Fibroblast of villous mesenchyme (primary cell): ENCODE results near the gene CRISP1. TPM values are rescaled to one million over a fixed set of nuclear protein-coding genes. Genes with fewer than 3 reads are reported as not detected.

Experiments used
- DNase-seq: peaks from one replicate; pipeline ENCODE4 v3.0.0-alpha.2; 2010; ENCODE audit warnings: low read depth
- H3K4me3 ChIP-seq: 2 replicates; pipeline ENCODE4 v1.5.1; 2011; ENCODE audit warnings: low read depth, mild to moderate bottlenecking, low read length
- total RNA-seq: library from RNA; depleted of rRNA; stranded (reverse); fragments of >200 nt; gene quantifications from 2 replicates; pipeline ENCODE4 v1.2.3, GENCODE V29; 2012
- TF ChIP-seq, protein P1 (sequence below): IDR thresholded peaks from 2 replicates; pipeline ENCODE4 v1.5.1; 2012; ENCODE audit warnings: low read depth, mild to moderate bottlenecking, low read length; ENCODE audit not compliant: insufficient read depth

The CRISP1 gene, protein sequence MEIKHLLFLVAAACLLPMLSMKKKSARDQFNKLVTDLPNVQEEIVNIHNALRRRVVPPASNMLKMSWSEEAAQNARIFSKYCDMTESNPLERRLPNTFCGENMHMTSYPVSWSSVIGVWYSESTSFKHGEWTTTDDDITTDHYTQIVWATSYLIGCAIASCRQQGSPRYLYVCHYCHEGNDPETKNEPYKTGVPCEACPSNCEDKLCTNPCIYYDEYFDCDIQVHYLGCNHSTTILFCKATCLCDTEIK
- not detected in 2 replicates for total RNA-seq

DNA sequence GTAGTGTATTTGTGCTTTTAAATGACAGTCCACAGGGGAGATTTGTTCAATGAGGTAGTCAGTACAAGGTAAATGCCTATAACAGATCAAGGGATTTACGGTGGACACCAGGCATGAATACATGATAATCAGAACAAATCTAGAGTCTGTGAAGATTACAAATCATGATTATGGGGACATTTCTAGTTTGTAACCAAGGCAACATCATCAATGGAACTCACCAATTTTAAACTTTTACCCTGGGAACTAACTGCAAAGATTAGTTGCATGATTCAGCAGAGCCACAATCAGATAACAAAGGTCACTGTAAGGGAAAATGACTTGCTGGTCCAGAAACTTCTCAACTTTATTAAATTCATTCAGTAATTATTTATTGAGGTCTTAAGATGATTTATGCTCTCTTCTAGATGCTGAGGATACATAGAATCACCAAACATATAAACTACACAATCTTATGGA is at the start of gene CRISP1:
TSS of gene CRISP1 (minus strand) at position 51 of the 459 bp plus-strand sequence. CDS start 9,135 bp downstream, outside the sequence.
- TF ChIP-seq, protein P1, sequence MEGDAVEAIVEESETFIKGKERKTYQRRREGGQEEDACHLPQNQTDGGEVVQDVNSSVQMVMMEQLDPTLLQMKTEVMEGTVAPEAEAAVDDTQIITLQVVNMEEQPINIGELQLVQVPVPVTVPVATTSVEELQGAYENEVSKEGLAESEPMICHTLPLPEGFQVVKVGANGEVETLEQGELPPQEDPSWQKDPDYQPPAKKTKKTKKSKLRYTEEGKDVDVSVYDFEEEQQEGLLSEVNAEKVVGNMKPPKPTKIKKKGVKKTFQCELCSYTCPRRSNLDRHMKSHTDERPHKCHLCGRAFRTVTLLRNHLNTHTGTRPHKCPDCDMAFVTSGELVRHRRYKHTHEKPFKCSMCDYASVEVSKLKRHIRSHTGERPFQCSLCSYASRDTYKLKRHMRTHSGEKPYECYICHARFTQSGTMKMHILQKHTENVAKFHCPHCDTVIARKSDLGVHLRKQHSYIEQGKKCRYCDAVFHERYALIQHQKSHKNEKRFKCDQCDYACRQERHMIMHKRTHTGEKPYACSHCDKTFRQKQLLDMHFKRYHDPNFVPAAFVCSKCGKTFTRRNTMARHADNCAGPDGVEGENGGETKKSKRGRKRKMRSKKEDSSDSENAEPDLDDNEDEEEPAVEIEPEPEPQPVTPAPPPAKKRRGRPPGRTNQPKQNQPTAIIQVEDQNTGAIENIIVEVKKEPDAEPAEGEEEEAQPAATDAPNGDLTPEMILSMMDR, result no peak
- no peak for DNase-seq
- H3K4me3 ChIP-seq, result no peak within 1 kb of the TSS

DNA sequence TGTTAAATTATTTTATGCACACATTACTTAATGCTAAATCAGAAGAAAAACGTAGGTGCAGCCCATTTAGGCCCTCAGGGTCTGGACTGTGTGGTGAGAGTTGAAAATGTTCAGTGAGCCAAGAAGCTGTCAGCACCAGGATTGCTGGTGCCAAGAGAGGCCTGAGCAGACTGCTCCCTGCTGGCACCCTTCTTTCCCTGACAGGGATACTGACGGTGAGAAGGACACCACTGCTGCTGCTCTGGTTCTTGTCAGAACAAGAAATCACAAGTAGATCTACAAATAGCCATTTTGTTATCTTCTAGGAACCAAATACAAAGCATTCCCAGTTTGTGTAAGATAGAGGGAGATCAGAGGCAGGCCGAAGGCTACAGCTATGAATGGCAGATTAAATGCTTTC is 48.7 kb upstream of the CRISP1 start:
- TF ChIP-seq, protein P1, result no peak
- DNase-seq, result no peak
- no peak overlapping the region for H3K4me3 ChIP-seq

DNA sequence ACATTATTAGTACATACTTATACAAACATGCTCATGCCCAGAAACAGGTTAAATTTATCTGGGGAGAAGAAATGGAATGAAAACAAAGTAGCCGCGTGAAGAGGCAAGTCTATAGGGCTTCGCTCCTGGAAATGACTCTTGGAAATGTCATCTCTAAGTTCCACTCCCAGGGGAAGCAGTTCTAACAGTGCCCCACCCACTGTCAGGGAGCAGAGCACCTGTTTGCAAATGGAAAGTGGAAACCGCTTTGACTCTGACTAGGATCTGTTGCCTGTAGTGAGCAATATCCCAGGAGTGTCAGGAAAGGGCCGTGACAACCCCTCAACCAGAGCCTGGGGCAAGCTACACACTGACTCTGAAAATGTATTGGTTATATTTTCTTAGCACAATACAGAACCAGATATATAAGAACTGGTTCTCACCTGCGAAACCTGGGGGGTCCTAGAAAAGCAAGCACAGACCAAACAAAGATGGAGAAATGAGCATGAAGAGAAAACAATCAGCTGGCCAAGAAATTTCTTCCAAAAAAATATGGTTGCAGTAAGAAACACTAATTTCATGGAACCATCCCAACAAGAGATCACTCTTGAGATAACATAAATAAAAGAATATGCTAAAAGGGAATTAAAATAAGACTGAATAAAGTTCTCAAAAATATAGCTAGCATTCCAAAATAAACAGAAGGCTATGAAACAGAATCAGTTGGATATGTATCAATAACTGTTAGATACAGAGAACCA is 47.5 kb upstream of the CRISP1 start:
- no peak for DNase-seq
- TF ChIP-seq, protein P1, result no peak
- no peak overlapping the region for H3K4me3 ChIP-seq

DNA sequence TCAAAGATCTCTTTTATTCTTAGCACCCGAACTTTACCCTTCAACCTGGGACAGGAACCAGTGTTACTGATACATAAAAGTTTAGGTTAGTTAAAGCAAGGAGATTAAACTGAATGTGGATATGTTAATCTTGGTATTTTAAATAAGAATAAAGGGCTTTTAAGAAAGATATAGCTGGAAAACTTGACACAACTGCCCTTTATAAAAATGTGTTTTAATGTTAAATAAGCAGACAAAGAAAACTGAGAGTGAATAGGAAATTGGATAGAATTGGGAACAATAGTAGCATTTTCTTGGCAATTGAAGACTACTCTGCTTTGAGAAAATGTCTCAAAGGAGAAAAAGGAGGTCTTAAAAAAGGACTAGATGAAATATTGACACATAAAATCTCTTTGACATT is 45.9 kb upstream of the CRISP1 start:
- TF ChIP-seq, protein P1, result no peak
- no peak for DNase-seq
- H3K4me3 ChIP-seq, result no peak overlapping the region

DNA sequence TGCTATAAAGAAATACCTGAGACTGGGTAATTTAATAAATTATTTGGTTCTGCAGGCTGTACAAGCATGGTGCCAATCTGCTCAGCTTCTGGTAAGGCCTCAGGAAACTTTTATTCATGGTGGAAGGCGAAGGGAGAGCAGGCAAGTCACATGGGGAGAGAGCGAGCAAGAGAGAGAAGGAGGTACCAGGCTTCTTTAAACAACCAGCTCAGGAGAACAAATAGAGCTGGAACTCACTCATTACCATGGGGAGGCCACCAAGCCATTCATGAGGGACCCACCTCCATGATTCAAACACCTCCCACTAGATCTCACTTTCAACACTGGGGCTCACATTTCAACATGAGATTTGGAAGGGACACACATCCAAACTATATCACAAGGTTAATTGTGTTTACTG is 44.9 kb upstream of the CRISP1 start:
- no peak overlapping the region for H3K4me3 ChIP-seq
- TF ChIP-seq, protein P1, result no peak
- DNase-seq, result no peak

DNA sequence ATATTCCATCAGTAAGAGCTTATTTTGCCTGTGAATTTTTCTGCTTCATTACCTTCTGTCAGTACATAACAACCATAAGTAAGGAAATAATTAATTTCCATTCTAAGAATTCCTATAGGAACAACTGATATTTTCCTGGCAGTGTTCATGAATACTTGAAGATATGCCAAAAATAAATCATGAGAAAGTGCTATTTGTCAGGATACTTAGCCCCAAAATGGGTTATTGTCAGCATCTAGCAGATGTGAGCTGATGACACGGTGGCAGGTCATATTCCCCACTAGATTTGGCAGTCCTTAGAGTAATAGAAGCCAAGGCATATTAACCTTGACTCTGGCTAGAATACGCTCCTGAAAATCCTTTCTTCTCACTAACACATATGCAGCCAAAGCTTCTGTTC is 43.2 kb upstream of the CRISP1 start:
- no peak for DNase-seq
- TF ChIP-seq, protein P1, result no peak
- no peak overlapping the region for H3K4me3 ChIP-seq
